ENCODE data around the gene MAP7D2. TPM values are rescaled to one million over a fixed set of nuclear protein-coding genes. Genes with fewer than 3 reads are reported as not detected.
"Not testable (repeated sequence)": the region's sequence is repeated elsewhere in the genome, so short reads cannot be mapped to it uniquely, and the experiment has no call there.

The MAP7D2 gene
- total RNA-seq (2014; rRNA removed; shearing (Covaris generic)) = 0.05 and 0.08 TPM in 2 replicates

DNA sequence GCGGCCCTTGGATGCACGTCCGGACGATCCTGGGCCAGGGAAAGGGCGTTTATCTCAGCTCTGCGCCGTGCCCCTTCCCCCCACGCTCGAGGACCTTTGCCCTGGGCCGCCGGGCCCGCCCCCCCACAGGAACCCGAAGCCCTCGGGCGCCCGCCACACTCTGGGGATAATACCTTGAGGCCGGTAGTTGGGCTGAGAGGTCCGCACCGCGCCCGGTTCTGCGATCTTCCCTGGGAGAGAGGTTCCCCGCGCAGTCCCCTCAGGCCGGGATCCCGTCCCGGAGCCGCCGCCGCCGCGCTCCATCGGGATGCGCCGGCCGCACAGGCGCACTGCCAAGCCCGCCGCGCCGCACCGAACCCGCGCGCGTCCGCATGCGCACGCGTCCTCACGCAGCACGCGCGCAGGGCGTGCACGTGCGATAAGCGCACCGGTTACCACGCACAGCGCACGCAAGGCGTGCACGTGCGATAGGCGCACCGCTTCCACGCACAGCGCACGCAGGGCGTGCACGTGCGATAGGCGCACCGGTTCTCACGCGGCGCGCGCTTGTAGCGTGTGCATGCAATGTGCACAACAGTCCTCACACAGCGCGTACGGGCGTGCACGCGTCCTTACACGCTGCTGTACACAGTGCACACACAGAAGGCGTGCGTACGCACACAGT is at the start of gene MAP7D2:
Gene MAP7D2 (minus strand): TSS at position 331 of the 664 bp plus-strand sequence. CDS start 28 bp downstream, at position 303.
- Histone ChIP-seq H3K4me1 (no peaks in the 10 kb centered on the region), H3K36me3 (no peaks in the 10 kb centered on the region), H3K27ac (no peak within 1 kb of the TSS), H3K27me3 (no peaks in the 10 kb centered on the region), H3K9me3 (replicated peaks) (no peaks in the 10 kb centered on the region), H3K4me3 (no peak within 1 kb of the TSS)
- DNase-seq = no peak

DNA sequence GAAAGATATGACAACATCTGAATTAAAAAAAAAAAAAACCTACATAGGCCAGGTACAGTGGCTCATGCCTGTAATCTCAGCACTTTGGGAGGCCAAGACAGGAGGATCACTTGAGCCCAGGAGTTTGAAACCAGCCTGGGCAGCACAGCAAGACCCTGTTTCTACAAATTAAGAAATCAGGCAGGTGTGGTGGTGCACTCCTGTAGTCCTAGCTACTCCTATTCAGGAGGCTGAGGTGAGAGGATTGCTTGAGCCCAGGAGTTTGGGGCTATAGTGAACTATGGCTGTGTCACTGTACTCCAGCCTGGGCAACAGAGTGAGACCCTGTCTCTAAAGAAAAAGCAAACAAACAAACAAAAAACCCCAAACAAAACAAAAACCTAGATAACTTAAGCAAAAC is 45.8 kb upstream of the MAP7D2 start:
- H3K4me3 ChIP-seq; H3K27ac ChIP-seq; DNase-seq; H3K9me3 ChIP-seq (replicated peaks); H3K4me1 ChIP-seq; H3K27me3 ChIP-seq: not testable (repeated sequence)
- H3K36me3 ChIP-seq = peaks cover 66% of the 10 kb centered on the region

DNA sequence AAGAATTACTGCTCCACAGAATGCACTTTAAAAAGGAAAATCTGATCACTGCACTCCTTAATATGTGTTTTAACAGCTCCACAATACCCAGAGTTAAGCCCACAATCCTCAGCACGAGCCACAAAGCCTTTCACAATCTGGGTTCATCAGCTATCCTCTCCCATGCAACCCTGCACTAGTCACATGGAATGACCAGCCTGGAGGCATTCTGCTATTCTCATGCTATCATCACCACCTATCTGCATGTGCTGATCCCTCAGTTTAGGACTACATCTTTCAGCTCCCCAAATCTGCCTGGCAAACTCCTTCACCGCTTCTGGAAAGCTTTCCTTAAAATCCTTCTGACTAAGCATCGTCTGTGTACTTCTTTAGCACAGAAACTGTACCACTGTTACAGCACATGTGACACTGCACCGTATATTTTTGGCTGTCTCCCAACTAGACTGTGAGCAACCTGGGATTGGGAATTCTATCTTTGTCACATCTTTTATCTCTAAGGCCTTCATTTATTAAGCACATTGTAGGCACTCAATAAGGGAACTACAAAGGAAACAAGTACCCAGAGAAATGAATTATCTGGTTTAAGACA is 43.2 kb upstream of the MAP7D2 start:
- no peaks in the 10 kb centered on the region for H3K9me3 ChIP-seq (replicated peaks)
- DNase-seq = no peak
- H3K36me3 ChIP-seq = peaks cover 68% of the 10 kb centered on the region
- no peaks in the 10 kb centered on the region for H3K27me3 ChIP-seq
- no peak overlapping the region for H3K27ac ChIP-seq
- H3K4me1 ChIP-seq = no peaks in the 10 kb centered on the region
- H3K4me3 ChIP-seq = no peak overlapping the region

DNA sequence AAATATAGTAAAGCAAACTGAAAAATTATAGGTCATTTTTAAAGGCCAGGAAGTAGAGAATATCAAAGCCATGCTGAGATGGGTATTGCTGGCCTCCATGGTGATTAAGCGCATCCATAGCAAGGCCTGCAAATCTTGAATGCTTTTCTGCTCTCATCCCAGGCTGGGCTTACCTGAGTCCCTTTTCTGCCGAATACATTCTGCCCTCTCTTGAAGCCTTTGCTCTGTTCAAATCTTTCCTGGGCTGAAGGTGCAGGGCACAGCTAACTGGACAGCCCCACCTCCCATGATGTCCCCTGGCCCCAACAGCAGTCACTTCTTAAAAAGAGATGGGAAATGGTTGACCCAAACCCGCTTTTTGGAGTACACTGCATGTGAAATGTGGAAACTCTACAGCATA is 35.0 kb upstream of the MAP7D2 start:
- no peaks in the 10 kb centered on the region for H3K9me3 ChIP-seq (replicated peaks)
- H3K4me3 ChIP-seq = no peak overlapping the region
- no peak for DNase-seq
- no peak overlapping the region for H3K27ac ChIP-seq
- no peaks in the 10 kb centered on the region for H3K4me1 ChIP-seq
- peaks cover 42% of the 10 kb centered on the region for H3K36me3 ChIP-seq
- no peaks in the 10 kb centered on the region for H3K27me3 ChIP-seq

DNA sequence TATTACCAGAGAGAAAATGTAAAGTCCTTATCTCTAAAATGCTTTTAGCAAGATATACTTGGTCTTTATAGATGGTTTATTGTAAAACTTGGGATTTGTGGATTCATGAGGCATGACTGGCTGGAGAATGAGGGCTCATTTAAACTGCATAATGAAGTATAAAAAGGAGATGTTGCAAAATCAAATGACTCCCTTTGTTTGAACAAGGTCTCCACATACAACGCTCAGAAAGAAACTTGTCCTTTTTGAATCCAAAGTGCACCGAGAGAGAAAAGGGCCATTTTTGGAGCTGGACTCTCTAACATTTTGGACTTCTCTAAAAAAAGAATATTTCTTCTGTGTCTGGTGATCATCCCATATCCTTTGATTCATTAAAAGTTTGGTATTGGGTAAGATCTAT is 32.6 kb upstream of the MAP7D2 start:
- H3K36me3 ChIP-seq = peaks cover 23% of the 10 kb centered on the region
- DNase-seq = no peak
- no peak overlapping the region for H3K27ac ChIP-seq
- no peaks in the 10 kb centered on the region for H3K27me3 ChIP-seq
- no peaks in the 10 kb centered on the region for H3K4me1 ChIP-seq
- no peak overlapping the region for H3K4me3 ChIP-seq
- no peaks in the 10 kb centered on the region for H3K9me3 ChIP-seq (replicated peaks)

DNA sequence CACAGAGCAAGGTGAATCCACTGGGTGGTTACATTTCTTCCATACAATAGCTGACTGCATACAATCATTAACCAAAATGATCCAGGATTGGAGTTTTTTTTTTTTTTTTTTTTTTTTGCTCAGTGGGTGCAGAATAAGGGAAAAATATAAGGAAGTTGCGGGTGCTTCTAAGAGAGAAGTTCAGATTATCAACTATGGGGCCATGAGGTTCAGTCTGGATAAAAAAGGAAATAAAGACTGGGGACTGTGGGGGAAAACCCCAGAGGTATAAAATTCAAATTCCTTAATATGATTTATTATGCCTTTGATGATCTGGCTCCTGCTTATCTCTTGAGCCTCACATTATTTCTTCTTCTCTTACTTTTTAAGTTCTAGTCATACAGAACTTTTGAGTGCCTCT is 30.9 kb upstream of the MAP7D2 start:
- Histone ChIP-seq H3K4me3 (no peak overlapping the region), H3K27ac (no peak overlapping the region), H3K36me3 (peaks cover 15% of the 10 kb centered on the region), H3K9me3 (replicated peaks) (no peaks in the 10 kb centered on the region), H3K4me1 (no peaks in the 10 kb centered on the region), H3K27me3 (no peaks in the 10 kb centered on the region)
- DNase-seq = no peak

DNA sequence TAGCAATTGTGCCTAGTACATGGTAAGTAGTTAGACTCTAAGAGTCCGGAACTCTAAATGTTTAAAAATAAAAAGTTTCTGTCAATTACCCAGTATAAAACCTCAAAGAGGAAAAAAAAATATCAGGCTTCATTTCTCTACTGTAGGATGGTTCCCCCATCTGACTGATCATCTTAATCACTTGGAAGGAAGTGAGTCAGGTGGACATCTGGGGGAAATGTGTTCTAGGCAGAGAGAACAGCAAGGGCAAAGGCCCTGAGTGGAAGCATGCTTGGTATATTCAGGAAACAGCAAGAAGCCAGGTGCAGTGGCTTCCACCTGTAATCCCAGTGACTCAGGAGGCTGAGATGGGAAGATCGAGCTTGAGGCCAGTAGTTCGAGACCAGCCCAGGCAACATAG is 27.8 kb upstream of the MAP7D2 start:
- Histone ChIP-seq H3K4me1 (peaks cover 6% of the 10 kb centered on the region; the same call in 1 of the 2 replicates), H3K36me3 (peaks cover 8% of the 10 kb centered on the region), H3K27me3 (no peaks in the 10 kb centered on the region), H3K27ac (no peak overlapping the region), H3K9me3 (replicated peaks) (no peaks in the 10 kb centered on the region), H3K4me3 (no peak overlapping the region)
- DNase-seq = no peak

DNA sequence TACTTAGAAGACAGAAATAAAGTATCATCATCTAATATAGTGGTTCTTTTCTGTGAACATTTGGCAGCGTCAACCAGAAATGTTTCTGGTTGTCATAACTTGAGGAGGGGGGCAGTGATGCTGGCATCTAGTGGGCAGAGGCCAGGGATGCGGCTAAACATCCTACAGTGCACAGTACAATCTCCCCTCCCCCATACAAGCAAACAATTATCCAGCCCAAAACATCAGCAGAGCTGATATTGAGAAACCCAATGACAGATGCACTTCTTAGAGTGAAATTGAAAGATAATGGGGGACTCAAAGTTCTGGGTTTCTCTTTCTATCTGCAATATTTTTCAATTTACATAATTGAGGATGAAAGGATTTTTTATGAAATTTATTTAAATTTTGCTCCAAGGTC is 26.9 kb upstream of the MAP7D2 start:
- H3K27ac ChIP-seq = no peak overlapping the region
- peaks cover 9% of the 10 kb centered on the region; the same call in 1 of the 2 replicates for H3K4me1 ChIP-seq
- no peaks in the 10 kb centered on the region for H3K27me3 ChIP-seq
- H3K9me3 ChIP-seq (replicated peaks) = no peaks in the 10 kb centered on the region
- peaks cover 17% of the 10 kb centered on the region for H3K36me3 ChIP-seq
- no peak overlapping the region for H3K4me3 ChIP-seq
- DNase-seq = no peak

DNA sequence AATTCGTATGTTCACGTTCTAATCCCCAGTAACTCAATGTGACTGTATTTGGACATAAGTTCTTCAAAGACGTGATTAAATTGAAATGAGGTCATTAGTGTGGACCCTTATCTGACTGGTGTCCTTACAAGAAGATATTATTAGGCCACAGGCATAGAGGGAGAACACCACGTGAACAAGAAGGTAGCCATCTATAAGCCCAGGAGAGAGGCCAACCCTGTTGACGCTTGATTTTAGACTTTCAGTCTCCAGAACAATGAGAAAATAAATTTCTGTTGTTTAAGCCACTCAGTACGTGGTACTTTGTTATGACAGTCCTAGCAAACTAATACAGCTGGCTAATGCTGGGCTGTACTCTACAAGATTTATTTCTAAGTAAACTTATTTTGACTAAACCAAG is 26.4 kb upstream of the MAP7D2 start:
- no peaks in the 10 kb centered on the region for H3K27me3 ChIP-seq
- H3K9me3 ChIP-seq (replicated peaks) = no peaks in the 10 kb centered on the region
- no peak overlapping the region for H3K27ac ChIP-seq
- H3K4me3 ChIP-seq = no peak overlapping the region
- no peak for DNase-seq
- H3K4me1 ChIP-seq = peaks cover 9% of the 10 kb centered on the region; the same call in 1 of the 2 replicates
- H3K36me3 ChIP-seq = peaks cover 22% of the 10 kb centered on the region

DNA sequence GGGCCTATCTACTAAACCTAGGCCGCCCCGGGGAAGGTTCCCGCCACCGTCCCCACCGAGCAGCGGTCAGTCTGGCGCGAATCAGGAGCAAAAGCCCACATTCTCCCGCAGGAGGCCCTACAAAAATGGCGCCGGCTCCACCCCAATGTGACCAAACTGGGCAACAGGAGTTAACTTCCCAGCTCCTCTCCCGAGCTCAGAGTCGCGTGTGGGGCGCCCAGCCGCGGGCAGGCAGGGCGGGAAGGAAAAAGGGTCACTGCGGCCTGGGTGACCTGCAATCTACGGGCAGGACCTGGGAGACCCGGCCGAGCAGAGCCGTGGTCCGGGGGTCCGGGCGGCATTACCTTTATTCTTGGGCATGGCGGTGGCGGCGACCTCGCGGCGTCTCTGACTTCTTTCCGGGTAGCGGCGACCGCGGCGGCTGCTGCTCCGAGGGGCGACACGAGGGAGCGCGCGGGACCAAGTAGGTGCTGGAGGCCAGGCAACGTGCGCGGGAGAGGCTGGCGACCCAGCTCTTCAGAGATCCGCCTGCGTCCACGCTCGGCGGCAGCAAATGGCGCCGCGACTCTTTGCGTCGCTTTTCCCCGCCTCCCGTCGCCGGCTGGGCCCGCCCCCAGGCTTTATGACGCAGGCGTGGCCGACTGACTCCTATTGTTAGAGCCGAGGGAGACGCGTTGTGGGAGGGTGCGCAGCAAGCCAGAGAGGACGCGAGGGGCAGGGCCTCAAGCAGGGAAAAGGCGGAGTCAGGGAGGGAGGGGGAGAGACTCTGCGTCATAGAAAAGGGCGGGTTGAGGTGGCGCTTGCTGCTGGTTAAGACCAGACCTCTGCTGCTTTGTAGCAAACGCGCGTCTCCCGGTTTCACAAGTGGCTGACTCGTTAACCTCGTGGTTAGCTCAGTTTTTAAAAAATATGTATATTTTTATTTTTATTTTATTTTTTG is 24.8 kb upstream of the MAP7D2 start, which contains the start of gene EIF1AX:
Gene EIF1AX (minus strand): TSS at position 558 of the 940 bp plus-strand sequence. CDS start 198 bp downstream, at position 360.
- no peaks in the 10 kb centered on the region for H3K27me3 ChIP-seq
- H3K4me3 ChIP-seq = peak within 1 kb of the TSS; percentile 97
- no peaks in the 10 kb centered on the region for H3K9me3 ChIP-seq (replicated peaks)
- DNase-seq = peak; percentile 99
- H3K4me1 ChIP-seq = peaks cover 9% of the 10 kb centered on the region; the same call in 1 of the 2 replicates
- H3K36me3 ChIP-seq = peaks cover 36% of the 10 kb centered on the region
- peak within 1 kb of the TSS; percentile 95 for H3K27ac ChIP-seq

DNA sequence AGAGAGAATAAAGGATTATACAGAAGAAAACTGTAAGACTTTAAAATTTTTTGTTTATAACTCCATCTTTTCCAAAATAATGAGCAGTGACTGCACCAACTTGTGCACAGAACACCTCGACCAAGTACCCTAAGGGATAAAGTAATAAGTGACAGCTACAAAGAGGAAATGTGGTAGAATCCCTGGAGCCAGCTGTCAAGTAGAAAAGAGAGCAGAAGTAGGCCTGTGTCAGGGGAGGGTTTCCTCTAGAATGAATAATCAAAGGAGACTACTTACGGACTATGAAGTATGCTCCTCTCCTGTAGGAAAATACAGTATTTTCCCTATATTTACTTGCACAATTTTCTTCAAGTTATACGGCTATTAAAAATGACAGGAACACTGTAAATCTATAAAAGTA is 23.7 kb upstream of the MAP7D2 start:
- peak overlapping the region; percentile 95; the same call in 1 of the 2 replicates for H3K27ac ChIP-seq
- no peaks in the 10 kb centered on the region for H3K9me3 ChIP-seq (replicated peaks)
- H3K27me3 ChIP-seq = no peaks in the 10 kb centered on the region
- peaks cover 47% of the 10 kb centered on the region for H3K36me3 ChIP-seq
- peak in 1 of 2 experiments; percentile 32 for DNase-seq
- peak overlapping the region; percentile 97 for H3K4me3 ChIP-seq
- H3K4me1 ChIP-seq = peaks cover 9% of the 10 kb centered on the region; the same call in 1 of the 2 replicates

DNA sequence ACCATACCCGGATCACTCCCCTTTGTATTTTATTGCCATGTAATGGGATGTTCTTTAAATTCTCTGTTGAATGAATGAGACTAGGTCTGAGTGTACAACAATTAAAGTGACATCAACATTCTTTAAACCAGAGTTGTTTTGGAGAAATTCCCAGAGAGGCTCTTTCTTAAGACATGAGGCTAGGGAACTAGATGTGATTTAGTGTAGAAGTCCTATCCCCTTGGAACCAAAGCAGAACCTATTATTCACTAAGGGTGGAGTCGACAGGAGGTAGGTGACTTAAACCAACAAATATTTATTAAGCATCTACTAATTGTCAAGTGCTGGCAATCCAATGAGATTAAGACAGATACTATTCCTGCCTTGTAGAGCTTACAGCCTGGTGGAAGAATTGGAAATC is 23.3 kb upstream of the MAP7D2 start:
- peak overlapping the region; percentile 97 for H3K4me3 ChIP-seq
- H3K27ac ChIP-seq = no peak overlapping the region
- peaks cover 9% of the 10 kb centered on the region; the same call in 1 of the 2 replicates for H3K4me1 ChIP-seq
- no peaks in the 10 kb centered on the region for H3K9me3 ChIP-seq (replicated peaks)
- DNase-seq = no peak
- H3K36me3 ChIP-seq = peaks cover 52% of the 10 kb centered on the region
- H3K27me3 ChIP-seq = no peaks in the 10 kb centered on the region

DNA sequence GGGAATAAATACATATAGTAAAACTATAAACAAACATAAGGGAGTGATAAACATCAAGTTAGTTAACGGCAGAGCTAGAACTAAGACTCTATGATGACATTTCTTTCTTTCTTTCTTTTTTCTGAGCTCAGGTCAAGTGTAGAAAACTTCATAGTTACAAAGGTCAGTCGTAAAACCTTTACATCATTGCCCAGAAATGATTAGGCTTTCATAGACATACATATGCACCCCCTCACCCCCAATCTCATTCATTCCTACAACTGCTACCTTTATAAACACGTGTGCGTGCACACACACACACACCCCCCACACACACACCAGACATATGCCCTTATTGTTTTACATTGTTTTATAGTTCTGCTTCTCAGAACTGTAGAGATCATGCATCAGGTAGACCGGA is 19.2 kb upstream of the MAP7D2 start:
- no peak for DNase-seq
- H3K27ac ChIP-seq = no peak overlapping the region
- H3K36me3 ChIP-seq = peaks cover 87% of the 10 kb centered on the region
- H3K27me3 ChIP-seq = no peaks in the 10 kb centered on the region
- no peak overlapping the region for H3K4me3 ChIP-seq
- peaks cover 9% of the 10 kb centered on the region; the same call in 1 of the 2 replicates for H3K4me1 ChIP-seq
- no peaks in the 10 kb centered on the region for H3K9me3 ChIP-seq (replicated peaks)

DNA sequence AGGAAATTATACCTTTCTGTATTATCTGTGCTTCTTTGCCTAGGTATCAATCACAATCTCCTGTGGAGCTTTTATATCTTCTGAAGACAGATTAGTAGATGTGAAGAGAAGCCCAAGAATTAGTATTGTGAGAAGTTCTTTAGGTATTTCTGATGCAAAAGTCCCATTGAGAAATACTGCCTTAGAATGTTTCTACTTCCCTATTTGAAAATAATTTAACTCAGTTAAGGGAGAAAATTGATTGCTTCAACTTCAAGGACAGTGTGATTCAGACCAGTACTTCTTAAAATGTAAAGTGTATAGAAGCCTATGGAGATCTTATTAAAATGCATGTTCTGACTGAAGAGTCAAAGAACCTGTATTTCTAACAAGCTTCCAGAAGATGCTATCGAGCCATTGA is 16.0 kb upstream of the MAP7D2 start:
- Histone ChIP-seq H3K9me3 (replicated peaks) (no peaks in the 10 kb centered on the region), H3K36me3 (peaks cover 86% of the 10 kb centered on the region), H3K27me3 (no peaks in the 10 kb centered on the region), H3K27ac (no peak overlapping the region), H3K4me3 (no peak overlapping the region), H3K4me1 (no peaks in the 10 kb centered on the region)
- DNase-seq = no peak

DNA sequence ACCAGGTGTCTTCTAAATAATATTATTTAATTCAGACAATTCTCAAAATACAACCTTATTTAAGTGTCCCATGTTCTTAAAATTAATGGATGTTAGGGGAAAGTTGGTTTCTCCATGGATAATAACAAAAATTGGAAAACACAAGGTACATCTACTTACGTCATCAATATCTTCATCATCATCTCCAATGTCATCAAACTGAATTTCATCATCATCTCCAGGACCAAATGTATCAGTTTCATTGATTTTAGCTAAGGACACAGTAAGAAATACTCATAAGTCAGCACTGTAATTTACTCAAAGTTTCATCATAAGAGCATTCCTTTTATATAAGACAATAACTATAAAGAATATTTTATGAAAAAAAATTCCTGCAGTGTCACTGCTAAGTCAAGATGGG is 13.7 kb upstream of the MAP7D2 start:
- DNase-seq = no peak

More for the DNA sequence above, 13.7 kb upstream of the MAP7D2 start:
- H3K4me3 ChIP-seq = no peak overlapping the region
- no peaks in the 10 kb centered on the region for H3K27me3 ChIP-seq
- no peaks in the 10 kb centered on the region for H3K4me1 ChIP-seq
- no peak overlapping the region for H3K27ac ChIP-seq
- peaks cover 66% of the 10 kb centered on the region for H3K36me3 ChIP-seq
- H3K9me3 ChIP-seq (replicated peaks) = no peaks in the 10 kb centered on the region
